ENCODE data around the gene KCTD21. TPM values are rescaled to one million over a fixed set of nuclear protein-coding genes. Genes with fewer than 3 reads are reported as not detected.
"Not testable (repeated sequence)": the region's sequence is repeated elsewhere in the genome, so short reads cannot be mapped to it uniquely, and the experiment has no call there.

The KCTD21 gene
- 5.8 TPM for total RNA-seq (ENCODE audit: insufficient read depth, low replicate concordance)

DNA sequence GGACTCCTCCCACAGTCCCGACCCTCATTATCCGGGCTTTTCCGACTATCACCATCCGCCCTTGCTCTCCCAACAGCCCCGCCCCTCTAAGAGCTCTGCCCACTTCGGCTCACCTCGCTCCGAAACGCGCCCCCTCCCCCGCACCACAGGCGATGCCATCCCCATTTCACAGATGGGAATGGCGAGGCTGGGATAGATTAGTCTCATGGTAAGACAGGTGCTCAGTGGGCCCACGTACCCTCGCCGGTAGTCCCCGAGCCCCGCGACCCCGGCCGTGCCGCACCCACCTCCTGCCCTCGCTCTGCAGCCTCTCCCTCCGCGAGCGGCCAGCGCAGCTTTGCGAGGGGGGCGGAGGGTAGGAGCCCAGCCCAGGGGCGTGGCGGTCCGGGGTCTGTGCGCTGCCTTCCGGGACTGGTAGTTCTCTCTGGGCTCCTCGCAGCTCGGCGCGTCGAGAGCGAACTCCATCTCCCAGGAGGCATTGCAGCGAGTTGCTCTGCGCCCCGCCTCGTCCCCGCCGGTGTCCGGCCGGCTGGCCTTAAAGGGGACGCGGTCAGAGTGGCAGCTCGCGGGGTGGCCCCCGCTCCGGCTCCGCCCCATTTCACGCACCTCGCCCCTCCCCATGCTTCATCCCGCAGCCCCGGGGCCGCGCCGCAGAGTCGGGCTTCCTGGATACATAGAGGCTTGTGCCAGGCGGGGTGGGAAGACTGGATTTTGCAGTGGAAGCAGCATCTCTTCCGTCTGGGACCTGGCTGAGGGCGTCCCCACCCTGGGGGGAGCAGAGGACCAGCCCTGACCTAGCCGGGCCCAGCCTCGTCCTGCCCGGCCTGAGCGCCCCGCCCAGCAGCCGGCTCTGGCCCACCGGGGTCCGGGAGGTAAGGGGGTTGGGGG lies at the start of gene KCTD21, which contains the start of gene USP35:
KCTD21 (minus strand) TSS at position 341 of the 888 bp plus-strand sequence. CDS start 14,072 bp downstream, outside the sequence.
USP35 (plus strand) TSS at position 634 of the 888 bp plus-strand sequence. CDS start 7,327 bp downstream, outside the sequence.
- peak; percentile 99 for DNase-seq (ENCODE audit: low spot score)

DNA sequence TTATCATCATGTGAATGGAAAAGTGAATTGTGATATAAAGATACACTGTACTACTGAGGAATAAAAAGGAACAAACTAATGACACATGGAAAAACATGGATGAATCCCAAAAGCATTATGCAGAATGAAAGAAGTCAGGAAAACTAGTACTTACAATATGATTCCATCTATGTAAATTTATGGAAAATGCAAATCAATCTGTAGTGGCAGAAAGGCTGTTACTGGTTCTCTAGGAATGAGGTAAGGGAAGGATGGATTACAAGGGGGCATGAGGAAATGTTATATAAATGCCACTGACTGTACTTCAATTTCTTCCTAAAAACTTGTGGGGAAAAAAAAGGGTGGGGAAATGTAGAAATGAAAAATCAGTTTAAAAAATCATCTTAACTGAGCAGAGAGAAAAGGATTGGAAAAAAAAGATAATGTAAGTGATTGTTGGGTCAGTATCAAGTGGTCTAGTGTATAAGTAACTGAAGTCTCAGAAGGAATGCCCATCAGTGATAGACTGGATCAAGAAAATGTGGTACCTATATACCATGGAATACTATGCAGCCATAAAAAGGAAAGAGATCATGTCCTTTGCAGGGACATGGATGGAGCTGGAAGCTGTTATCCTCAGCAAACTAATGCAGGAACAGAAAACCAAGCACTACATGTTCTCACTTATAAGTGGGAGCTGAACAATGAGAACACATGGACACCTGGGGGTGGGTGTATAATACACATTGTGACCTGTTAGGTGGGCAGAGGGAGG lies 49.0 kb upstream of the KCTD21 start:
- DNase-seq (ENCODE audit: low spot score), result no peak

DNA sequence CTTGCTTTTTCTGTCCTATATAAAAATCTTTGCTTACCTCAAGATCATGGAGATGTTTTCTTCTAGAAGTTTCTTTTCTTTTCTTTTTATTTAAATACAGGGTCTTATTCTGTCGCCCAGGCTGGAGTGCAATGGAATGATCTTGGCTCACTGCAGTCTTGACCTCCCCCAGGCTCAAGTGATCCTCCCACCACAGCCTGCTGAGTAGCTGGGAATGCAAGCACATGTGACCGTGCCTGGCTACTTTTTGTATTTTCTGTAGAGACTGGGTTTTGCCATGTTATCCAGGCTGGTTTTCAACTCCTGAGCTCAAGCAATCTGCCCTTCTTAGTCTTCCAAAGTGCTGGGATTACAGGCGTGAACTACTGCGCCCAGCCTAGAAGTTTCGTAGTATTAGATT lies 45.6 kb upstream of the KCTD21 start:
- no peak for DNase-seq (ENCODE audit: low spot score)

GRCh38 chr11:78233046-78233445 lies 44.6 kb upstream of the KCTD21 start:
- not testable (repeated sequence) for DNase-seq (ENCODE audit: low spot score)

GRCh38 chr11:78231962-78232501 lies 43.6 kb upstream of the KCTD21 start:
- peak; percentile 75 for DNase-seq (ENCODE audit: low spot score)

DNA sequence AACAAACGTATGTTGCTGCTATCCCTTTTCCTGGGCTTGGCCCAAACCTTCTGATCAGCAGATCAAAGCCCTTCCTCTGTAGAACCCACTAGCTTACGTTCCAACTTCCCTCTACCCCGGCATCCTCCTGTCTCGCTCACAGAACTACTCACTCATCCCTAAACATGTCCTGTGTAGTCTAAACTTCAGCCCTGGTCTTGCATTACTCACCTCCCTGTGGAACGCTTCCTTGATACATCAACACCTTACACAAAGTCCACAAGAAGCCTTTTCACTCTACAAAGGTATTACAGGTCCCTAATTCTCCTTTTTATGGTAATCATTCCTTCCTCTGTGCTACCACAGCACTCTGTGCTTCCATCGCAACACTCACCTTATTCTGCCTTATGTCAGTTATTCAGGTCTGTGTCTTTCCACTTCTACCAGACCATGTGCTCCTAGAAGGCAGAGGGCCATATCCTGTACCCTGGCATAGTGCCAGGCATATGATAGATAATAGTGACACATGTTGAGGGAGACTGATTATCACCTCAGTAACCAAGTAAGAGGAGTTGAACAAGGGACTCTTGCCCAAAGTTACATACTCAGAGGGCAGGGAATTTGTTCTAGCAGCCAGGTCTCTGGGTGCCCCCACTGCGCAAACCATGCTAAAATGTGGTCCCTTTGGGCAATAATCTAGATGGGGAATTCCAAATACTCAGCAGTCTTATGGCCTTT lies 41.9 kb upstream of the KCTD21 start:
- no peak for DNase-seq (ENCODE audit: low spot score)

- no peak for DNase-seq (ENCODE audit: low spot score)
Observed at GRCh38 chr11:78229106-78229505, 40.7 kb upstream of the KCTD21 start.

DNA sequence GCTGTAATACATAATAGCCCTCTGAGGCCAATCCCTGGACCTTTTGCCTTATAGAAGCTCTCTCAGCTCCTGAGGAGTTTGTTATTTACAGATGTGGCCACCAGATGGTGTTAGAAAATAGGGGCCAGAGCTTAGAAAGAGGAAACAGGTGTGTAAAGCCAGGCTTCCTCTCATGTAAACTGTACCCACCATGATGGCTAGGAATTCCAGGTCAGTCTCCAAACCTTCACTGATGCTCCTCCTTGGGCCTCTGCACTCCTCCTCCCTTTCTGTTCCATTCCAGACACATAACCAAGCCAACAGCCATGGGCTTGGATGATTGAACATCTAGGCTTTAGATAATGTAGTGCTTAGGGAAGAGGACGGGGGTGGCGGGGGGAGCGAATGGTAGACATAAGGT lies 40.0 kb upstream of the KCTD21 start:
- peak; percentile 73 for DNase-seq (ENCODE audit: low spot score)

- DNase-seq (ENCODE audit: low spot score), result no peak
Observed at GRCh38 chr11:78227921-78228320, 39.5 kb upstream of the KCTD21 start.

- no peak for DNase-seq (ENCODE audit: low spot score)
Observed at GRCh38 chr11:78226684-78227680, 38.6 kb upstream of the KCTD21 start.

GRCh38 chr11:78224906-78225420 lies 36.5 kb upstream of the KCTD21 start:
- DNase-seq (ENCODE audit: low spot score), result no peak

GRCh38 chr11:78224506-78224905 lies 36.1 kb upstream of the KCTD21 start:
- DNase-seq (ENCODE audit: low spot score), result no peak

GRCh38 chr11:78223320-78223954 lies 35.0 kb upstream of the KCTD21 start:
- no peak for DNase-seq (ENCODE audit: low spot score)

- not testable (repeated sequence) for DNase-seq (ENCODE audit: low spot score)
Observed at GRCh38 chr11:78222726-78223125, 34.3 kb upstream of the KCTD21 start.

GRCh38 chr11:78221396-78222315 lies 33.2 kb upstream of the KCTD21 start:
- DNase-seq (ENCODE audit: low spot score), result no peak

- no peak for DNase-seq (ENCODE audit: low spot score)
Observed at GRCh38 chr11:78220218-78221157, 32.1 kb upstream of the KCTD21 start.
